ENCODE measurements around the gene MIOX.
"Not testable (repeated sequence)": the region's sequence is repeated elsewhere in the genome, so short reads cannot be mapped to it uniquely, and the experiment has no call there.

Gene MIOX

GRCh38 chr22:50529416-50529896 lies 42.8 kb downstream of the MIOX start:
- no peak for DNase-seq (ENCODE audit: low read depth, low spot score)

GRCh38 chr22:50529897-50530579 lies 43.4 kb downstream of the MIOX start, which contains the start of gene TYMP:
TSS of gene TYMP (minus strand) at chr22:50530012. CDS start at chr22:50529709, 303 bp downstream.
- DNase-seq (ENCODE audit: low read depth, low spot score), result no peak

- no peak for DNase-seq (ENCODE audit: low read depth, low spot score)
Observed at GRCh38 chr22:50530580-50530876, 43.9 kb downstream of the MIOX start.

- no peak for DNase-seq (ENCODE audit: low read depth, low spot score)
Observed at GRCh38 chr22:50530877-50531545, 44.4 kb downstream of the MIOX start.

- no peak for DNase-seq (ENCODE audit: low read depth, low spot score)
Observed at GRCh38 chr22:50531546-50531961, 44.9 kb downstream of the MIOX start.

GRCh38 chr22:50531962-50532674 lies 45.5 kb downstream of the MIOX start:
- DNase-seq (ENCODE audit: low read depth, low spot score), result no peak

GRCh38 chr22:50532824-50533796 lies 46.5 kb downstream of the MIOX start:
- no peak for DNase-seq (ENCODE audit: low read depth, low spot score)

GRCh38 chr22:50533856-50534711 lies 47.4 kb downstream of the MIOX start:
- DNase-seq (ENCODE audit: low read depth, low spot score), result not testable (repeated sequence)

GRCh38 chr22:50535113-50535512 lies 48.5 kb downstream of the MIOX start:
- no peak for DNase-seq (ENCODE audit: low read depth, low spot score)

GRCh38 chr22:50536226-50536625 lies 49.6 kb downstream of the MIOX start:
- no peak for DNase-seq (ENCODE audit: low read depth, low spot score)

- no peak for DNase-seq (ENCODE audit: low read depth, low spot score)
Observed at GRCh38 chr22:50537765-50538164, 51.1 kb downstream of the MIOX start.

Measured in iPS DF 19.7 (cell line).